GM12872 (cell line): ENCODE measurements around the gene BUD13.

Experiments
- CTCF ChIP-seq: IDR thresholded peaks from 3 replicates; pipeline ENCODE4 v1.5.1; 2011; ENCODE audit warnings: low read depth, mild to moderate bottlenecking, low read length, moderate library complexity; ENCODE audit not compliant: insufficient read depth

BUD13 gene

GRCh38 chr11:116797816-116798215, 25.0 kb upstream of the BUD13 start:
- TF ChIP-seq CTCF, result no peak

- no peak for TF ChIP-seq CTCF
Observed at GRCh38 chr11:116796548-116796947, 23.8 kb upstream of the BUD13 start.

- no peak for TF ChIP-seq CTCF
Observed at GRCh38 chr11:116794851-116795250, 22.1 kb upstream of the BUD13 start.

- no peak for TF ChIP-seq CTCF
Observed at GRCh38 chr11:116793772-116794097, 20.9 kb upstream of the BUD13 start.

GRCh38 chr11:116792869-116793771, 20.3 kb upstream of the BUD13 start:
- no peak for TF ChIP-seq CTCF

GRCh38 chr11:116792144-116792868, 19.5 kb upstream of the BUD13 start:
- TF ChIP-seq CTCF, result no peak

GRCh38 chr11:116791813-116792143, 19.0 kb upstream of the BUD13 start, which contains the start of gene APOA5:
APOA5 (minus strand) TSS chr11:116791879; CDS start chr11:116791860, 19 bp downstream.
- TF ChIP-seq CTCF, result no peak
